ENCODE results near the gene SLC34A2.

- TF ChIP-seq RAD21 (IDR thresholded peaks at IDR 0.05; ENCODE audit: low read depth), result no peak
- TF ChIP-seq CREB1 (IDR thresholded peaks at IDR 0.05; ENCODE audit: low read depth), result no peak
Observed at GRCh38 chr4:25702848-25703247, 47.2 kb downstream of the SLC34A2 start.

Measured in Ishikawa (cell line).